ENCODE results near the gene PTPRM. TPM values are rescaled to one million over a fixed set of nuclear protein-coding genes. Genes with fewer than 3 reads are reported as not detected.
"Not testable (repeated sequence)": the region's sequence is repeated elsewhere in the genome, so short reads cannot be mapped to it uniquely, and the experiment has no call there.

PTPRM gene
- total RNA-seq, 1 donor from 2014 or later, result 1.00 TPM

GRCh38 chr18:7729868-7730267, 162.8 kb downstream of the PTPRM start:
- ATAC-seq (ENCODE audit: low read depth) (no peak), DNase-seq (no peak)
- H3K4me3 Mint-ChIP-seq, result no peak overlapping the region
- CTCF ChIA-PET, result no interaction called here
- H3K36me3 Mint-ChIP-seq (ENCODE audit: low read depth), result no peaks in the 10 kb centered on the region
- H3K27me3 Mint-ChIP-seq, result no peaks in the 10 kb centered on the region
- intact Hi-C loops (cut with micrococcal nuclease), result no loop called here
- POLR2A ChIA-PET, result no interaction called here
- no peaks in the 10 kb centered on the region for H3K9me3 Mint-ChIP-seq
- no peak overlapping the region for H3K27ac Mint-ChIP-seq
- TF ChIP-seq CTCF (IDR thresholded peaks at IDR 0.05), result no peak
- no peaks in the 10 kb centered on the region for H3K4me1 Mint-ChIP-seq

- POLR2A ChIA-PET, result no interaction called here
- no peak for TF ChIP-seq CTCF (IDR thresholded peaks at IDR 0.05)
- intact Hi-C loops (cut with micrococcal nuclease), result no loop called here
- Mint-ChIP-seq H3K4me1 (no peaks in the 10 kb centered on the region), H3K27ac (no peak overlapping the region), H3K4me3 (no peak overlapping the region), H3K9me3 (no peaks in the 10 kb centered on the region), H3K27me3 (no peaks in the 10 kb centered on the region), H3K36me3 (ENCODE audit: low read depth) (no peaks in the 10 kb centered on the region)
- ATAC-seq (ENCODE audit: low read depth), result no peak
- CTCF ChIA-PET, result no interaction called here
- DNase-seq, result no peak
Measured at GRCh38 chr18:7730682-7731081, 163.6 kb downstream of the PTPRM start.

GRCh38 chr18:7733642-7734041, 166.5 kb downstream of the PTPRM start:
- ATAC-seq (ENCODE audit: low read depth) (no peak), DNase-seq (no peak)
- Mint-ChIP-seq H3K4me3 (no peak overlapping the region), H3K27me3 (no peaks in the 10 kb centered on the region), H3K36me3 (ENCODE audit: low read depth) (no peaks in the 10 kb centered on the region), H3K9me3 (no peaks in the 10 kb centered on the region), H3K27ac (no peak overlapping the region), H3K4me1 (no peaks in the 10 kb centered on the region)
- POLR2A ChIA-PET, result no interaction called here
- no peak for TF ChIP-seq CTCF (IDR thresholded peaks at IDR 0.05)
- intact Hi-C loops (cut with micrococcal nuclease), result no loop called here
- CTCF ChIA-PET, result no interaction called here

- H3K9me3 Mint-ChIP-seq, result no peaks in the 10 kb centered on the region
- no peaks in the 10 kb centered on the region for H3K4me1 Mint-ChIP-seq
- ATAC-seq (ENCODE audit: low read depth) (no peak), DNase-seq (no peak)
- TF ChIP-seq CTCF (IDR thresholded peaks at IDR 0.05), result no peak
- ChIA-PET CTCF (no interaction called here), POLR2A (no interaction called here)
- no peaks in the 10 kb centered on the region for H3K36me3 Mint-ChIP-seq (ENCODE audit: low read depth)
- no peak overlapping the region for H3K27ac Mint-ChIP-seq
- no peak overlapping the region for H3K4me3 Mint-ChIP-seq
- no peaks in the 10 kb centered on the region for H3K27me3 Mint-ChIP-seq
- intact Hi-C loops (cut with micrococcal nuclease), result no loop called here
Measured at GRCh38 chr18:7735196-7735595, 168.1 kb downstream of the PTPRM start.

- no peak overlapping the region for H3K27ac Mint-ChIP-seq
- no peaks in the 10 kb centered on the region for H3K27me3 Mint-ChIP-seq
- DNase-seq, result no peak
- CTCF ChIA-PET, result no interaction called here
- no peak for TF ChIP-seq CTCF (IDR thresholded peaks at IDR 0.05)
- ATAC-seq (ENCODE audit: low read depth), result no peak
- H3K9me3 Mint-ChIP-seq, result no peaks in the 10 kb centered on the region
- POLR2A ChIA-PET, result no interaction called here
- H3K4me3 Mint-ChIP-seq, result no peak overlapping the region
- H3K36me3 Mint-ChIP-seq (ENCODE audit: low read depth), result no peaks in the 10 kb centered on the region
- intact Hi-C loops (cut with micrococcal nuclease), result no loop called here
- H3K4me1 Mint-ChIP-seq, result no peaks in the 10 kb centered on the region
Measured at GRCh38 chr18:7735626-7736175, 168.6 kb downstream of the PTPRM start.

- DNase-seq; ATAC-seq (ENCODE audit: low read depth); POLR2A ChIA-PET; H3K4me3 Mint-ChIP-seq; H3K27ac Mint-ChIP-seq; H3K9me3 Mint-ChIP-seq; H3K36me3 Mint-ChIP-seq (ENCODE audit: low read depth); intact Hi-C loops (cut with micrococcal nuclease); H3K27me3 Mint-ChIP-seq; CTCF ChIA-PET; H3K4me1 Mint-ChIP-seq: not testable (repeated sequence)
Measured at GRCh38 chr18:7736526-7736925, 169.4 kb downstream of the PTPRM start.

Measured in activated B cell treated with CpG ODN at 0.5 μM for 24 hours (primary cell).